ENCODE measurements around the gene HSFX4. TPM values are rescaled to one million over a fixed set of nuclear protein-coding genes. Genes with fewer than 3 reads are reported as not detected.

Gene HSFX4
- total RNA-seq, 2 donors from 2014 or later: not detected

GRCh38 chrX:149962010-149962409, 32.6 kb downstream of the HSFX4 start:
- ATAC-seq (ENCODE audit: insufficient number of reproducible peaks, low FRiP score, low read depth) (no peak), DNase-seq (ENCODE audit: low spot score) (no peak)
- Histone ChIP-seq H3K4me3 (no peak overlapping the region), H3K27me3 (replicated peaks; ENCODE audit: insufficient read depth) (no peaks in the 10 kb centered on the region), H3K9me3 (no peaks in the 10 kb centered on the region), H3K4me1 (ENCODE audit: control insufficient read depth in 1 of 2, low read depth in 2 of 2) (no peaks in the 10 kb centered on the region), H3K27ac (no peak overlapping the region), H3K36me3 (no peaks in the 10 kb centered on the region)
- no peak for TF ChIP-seq CTCF (IDR thresholded peaks at IDR 0.05)

- Histone ChIP-seq H3K27ac (no peak overlapping the region), H3K9me3 (no peaks in the 10 kb centered on the region), H3K27me3 (replicated peaks; ENCODE audit: insufficient read depth) (no peaks in the 10 kb centered on the region), H3K4me3 (no peak overlapping the region), H3K4me1 (ENCODE audit: control insufficient read depth in 1 of 2, low read depth in 2 of 2) (no peaks in the 10 kb centered on the region), H3K36me3 (no peaks in the 10 kb centered on the region)
- TF ChIP-seq CTCF (IDR thresholded peaks at IDR 0.05): peak; percentile 53
- no peak for DNase-seq (ENCODE audit: low spot score)
- no peak for ATAC-seq (ENCODE audit: insufficient number of reproducible peaks, low FRiP score, low read depth)
Observed at GRCh38 chrX:149962859-149963757, 33.7 kb downstream of the HSFX4 start.

GRCh38 chrX:149979126-149979644, 49.8 kb downstream of the HSFX4 start:
- no peaks in the 10 kb centered on the region for H3K9me3 ChIP-seq
- no peaks in the 10 kb centered on the region for H3K4me1 ChIP-seq (ENCODE audit: control insufficient read depth in 1 of 2, low read depth in 2 of 2)
- H3K27me3 ChIP-seq (replicated peaks; ENCODE audit: insufficient read depth): no peaks in the 10 kb centered on the region
- ATAC-seq (ENCODE audit: insufficient number of reproducible peaks, low FRiP score, low read depth): no peak
- no peaks in the 10 kb centered on the region for H3K36me3 ChIP-seq
- TF ChIP-seq CTCF (IDR thresholded peaks at IDR 0.05): no peak
- H3K4me3 ChIP-seq: no peak overlapping the region
- H3K27ac ChIP-seq: no peak overlapping the region
- no peak for DNase-seq (ENCODE audit: low spot score)

Other genes starting within 250 kb of the HSFX4 start
- gene MAGEA11, start 217.5 kb upstream of the HSFX4 start, total RNA-seq: not detected
- gene HSFX1, start 155.5 kb upstream of the HSFX4 start, total RNA-seq: 1 to 10 TPM in 1 of 2 donors, under 1 TPM in 1; 0.54 to 2.0 TPM
- not detected for gene MAGEA9, start 147.6 kb upstream of the HSFX4 start, total RNA-seq
- not detected for gene MAGEA8, start 48.4 kb upstream of the HSFX4 start, total RNA-seq
- 10 to 100 TPM; 34.6 to 56.7 TPM for gene EOLA2, start 8.9 kb downstream of the HSFX4 start, total RNA-seq

Measured in thoracic aorta (tissue), 2 donors.